Epithelial cell of esophagus (primary cell): Measurements from ENCODE around the gene ARHGEF28.

Source experiments
- DNase-seq: peaks from one replicate; pipeline ENCODE4 v3.0.0; 2010; ENCODE audit warnings: low read depth
- H3K4me3 ChIP-seq: 2 replicates; pipeline ENCODE4 v1.5.1; 2011; ENCODE audit warnings: mild to moderate bottlenecking, low read length, control low read depth
- TF ChIP-seq, protein P1 (sequence below): IDR thresholded peaks from 2 replicates; pipeline ENCODE4 v1.5.1; 2011; ENCODE audit warnings: low read depth, mild to moderate bottlenecking, low read length, control low read depth, inconsistent platforms; ENCODE audit not compliant: insufficient read depth; ENCODE audit errors: missing control alignments

The ARHGEF28 gene

DNA sequence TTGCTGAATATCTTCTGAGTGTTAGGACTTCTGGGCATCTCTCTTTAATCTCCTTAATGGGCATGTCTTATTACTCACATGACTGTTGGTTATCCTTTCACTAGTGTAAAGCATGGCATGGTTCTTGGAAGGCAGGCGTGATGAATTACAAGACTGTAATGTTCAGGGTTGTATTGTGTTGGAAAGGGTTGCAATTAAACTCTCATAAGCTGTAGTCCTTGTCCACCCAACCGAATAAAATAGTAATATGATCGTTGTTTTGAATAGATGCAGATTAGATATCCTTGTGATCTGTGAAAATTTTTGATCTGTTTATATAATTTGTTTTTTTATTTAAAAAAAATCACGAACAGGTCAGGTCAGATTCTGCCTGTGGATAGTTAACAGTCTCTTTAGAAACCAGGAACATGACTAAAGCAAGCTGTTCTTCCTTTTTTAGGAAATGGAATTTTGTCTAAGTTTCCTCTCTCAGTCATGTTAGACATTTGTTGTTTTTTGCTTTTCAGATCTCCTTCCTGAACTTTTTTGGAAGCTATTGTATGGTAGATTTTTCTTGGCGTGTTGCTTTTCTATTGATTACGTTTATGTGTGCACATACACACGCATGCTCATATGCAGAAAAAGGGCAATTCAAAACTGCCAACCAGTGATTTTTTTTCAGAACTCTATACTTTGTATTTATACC, 121.8 kb downstream of the ARHGEF28 start:
- TF ChIP-seq, protein P1, sequence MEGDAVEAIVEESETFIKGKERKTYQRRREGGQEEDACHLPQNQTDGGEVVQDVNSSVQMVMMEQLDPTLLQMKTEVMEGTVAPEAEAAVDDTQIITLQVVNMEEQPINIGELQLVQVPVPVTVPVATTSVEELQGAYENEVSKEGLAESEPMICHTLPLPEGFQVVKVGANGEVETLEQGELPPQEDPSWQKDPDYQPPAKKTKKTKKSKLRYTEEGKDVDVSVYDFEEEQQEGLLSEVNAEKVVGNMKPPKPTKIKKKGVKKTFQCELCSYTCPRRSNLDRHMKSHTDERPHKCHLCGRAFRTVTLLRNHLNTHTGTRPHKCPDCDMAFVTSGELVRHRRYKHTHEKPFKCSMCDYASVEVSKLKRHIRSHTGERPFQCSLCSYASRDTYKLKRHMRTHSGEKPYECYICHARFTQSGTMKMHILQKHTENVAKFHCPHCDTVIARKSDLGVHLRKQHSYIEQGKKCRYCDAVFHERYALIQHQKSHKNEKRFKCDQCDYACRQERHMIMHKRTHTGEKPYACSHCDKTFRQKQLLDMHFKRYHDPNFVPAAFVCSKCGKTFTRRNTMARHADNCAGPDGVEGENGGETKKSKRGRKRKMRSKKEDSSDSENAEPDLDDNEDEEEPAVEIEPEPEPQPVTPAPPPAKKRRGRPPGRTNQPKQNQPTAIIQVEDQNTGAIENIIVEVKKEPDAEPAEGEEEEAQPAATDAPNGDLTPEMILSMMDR = no peak
- no peak overlapping the region for H3K4me3 ChIP-seq
- DNase-seq = no peak

DNA sequence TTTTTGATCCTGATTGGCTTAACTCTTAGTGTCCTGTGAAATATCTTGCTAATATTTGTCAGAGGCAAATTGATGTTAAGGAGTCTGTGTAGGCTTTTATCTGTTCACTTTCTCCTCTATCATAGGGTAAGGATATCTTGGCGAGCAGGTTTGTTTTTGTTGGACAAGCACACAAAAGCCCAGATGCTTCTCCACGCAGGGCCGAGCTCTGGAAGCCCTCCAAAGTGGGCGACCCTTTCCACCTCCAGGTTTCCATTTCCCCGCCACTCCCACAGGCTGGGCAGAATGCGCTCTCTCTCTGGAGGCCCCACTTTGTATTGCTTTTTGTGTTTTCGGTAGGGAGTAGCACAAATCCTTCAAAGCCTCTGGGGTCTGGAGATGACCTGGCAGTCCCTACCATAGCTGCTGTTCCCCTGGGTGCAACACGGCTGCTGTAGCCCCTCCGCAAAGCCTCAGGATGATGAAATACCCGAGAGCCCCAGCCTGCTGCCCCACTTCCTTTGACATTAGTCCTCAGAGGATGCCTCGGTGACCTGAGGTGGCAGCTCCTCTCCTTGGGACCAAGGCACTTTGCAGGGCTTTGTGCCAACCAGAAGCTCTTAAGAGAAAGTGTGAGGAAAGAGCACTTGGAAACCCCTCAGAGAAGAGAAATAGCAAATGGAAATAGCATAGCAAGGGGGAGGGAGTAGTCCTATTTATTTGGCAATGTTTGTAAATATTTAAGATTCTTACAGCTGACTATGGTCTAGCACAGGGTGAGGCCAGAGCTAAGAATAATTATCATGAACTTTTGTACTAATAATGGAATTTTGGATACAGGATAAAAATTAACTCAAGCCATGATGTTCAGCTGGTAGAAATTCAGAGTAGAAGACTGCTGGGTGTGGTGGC, 122.8 kb downstream of the ARHGEF28 start:
- DNase-seq = no peak
- H3K4me3 ChIP-seq = no peak overlapping the region
- TF ChIP-seq, protein P1 = no peak

DNA sequence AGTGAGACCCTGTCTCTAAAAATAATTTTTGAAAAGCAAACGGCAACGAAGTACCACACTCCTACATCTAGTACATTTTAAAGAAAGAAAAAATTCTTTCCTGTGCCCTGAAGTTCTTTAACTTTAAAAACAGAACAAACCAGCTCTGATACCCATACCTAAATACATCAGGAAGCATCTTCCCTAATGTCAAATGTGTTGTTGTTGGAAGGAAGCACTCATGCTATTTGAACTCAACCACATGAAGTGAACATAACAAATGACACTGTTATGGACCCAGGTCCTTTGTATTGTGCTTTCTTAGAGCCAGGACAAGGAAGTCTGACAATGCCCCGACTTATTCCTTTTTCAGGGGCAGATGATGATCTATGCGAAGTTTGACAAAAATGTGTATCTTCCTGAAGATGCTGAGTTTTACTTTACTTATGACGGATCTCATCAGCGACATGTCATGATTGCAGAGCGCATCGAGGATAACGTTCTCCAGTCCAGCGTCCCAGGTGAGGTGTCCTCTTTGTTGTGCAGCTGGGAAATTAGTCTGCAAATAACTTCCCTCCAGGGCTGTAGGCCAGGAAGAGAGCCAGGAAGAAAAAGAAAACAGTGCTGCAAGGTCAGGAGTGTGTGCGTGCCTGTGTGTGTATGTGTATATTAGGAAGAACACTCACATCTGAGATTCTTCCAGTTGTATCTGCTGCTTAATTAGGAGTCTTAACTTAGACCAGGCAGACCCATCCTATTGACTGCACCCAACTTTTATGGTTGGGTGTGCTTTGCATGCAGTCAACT, 123.7 kb downstream of the ARHGEF28 start:
- DNase-seq = no peak
- no peak overlapping the region for H3K4me3 ChIP-seq

DNA sequence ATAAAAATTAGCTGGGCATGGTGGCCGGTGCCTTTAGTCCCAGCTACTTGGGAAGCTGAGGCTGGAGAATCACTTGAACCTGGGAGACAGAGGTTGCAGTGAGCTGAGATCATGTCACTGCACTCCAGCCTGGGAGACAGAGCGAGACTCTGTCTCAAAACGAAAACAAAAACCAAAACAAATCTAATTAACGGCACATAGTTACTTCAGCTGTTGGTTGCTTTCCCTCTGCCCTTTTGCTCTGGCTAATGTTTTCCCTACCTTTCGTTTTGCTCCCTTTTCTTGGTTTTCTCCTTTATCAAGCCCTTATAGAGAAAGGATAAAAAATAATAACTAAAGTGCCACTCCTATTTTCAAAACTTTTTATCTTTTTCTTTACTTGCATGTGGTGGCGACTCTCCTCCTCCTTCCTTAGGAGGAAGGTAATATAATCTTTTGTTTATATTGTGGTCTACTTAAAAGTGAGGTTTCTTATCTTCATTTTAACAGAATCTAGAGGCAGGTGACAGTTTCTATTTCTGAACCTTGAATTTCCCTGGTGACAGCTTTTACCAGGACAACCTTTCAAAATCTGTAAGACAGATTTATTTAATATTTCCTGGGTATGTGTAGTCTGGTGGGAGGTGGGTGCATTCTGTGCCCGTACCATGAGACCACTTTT, 125.4 kb downstream of the ARHGEF28 start:
- TF ChIP-seq, protein P1 = no peak
- no peak for DNase-seq
- H3K4me3 ChIP-seq = no peak overlapping the region

More for the DNA sequence above, 123.7 kb downstream of the ARHGEF28 start:
- TF ChIP-seq, protein P1 = no peak

DNA sequence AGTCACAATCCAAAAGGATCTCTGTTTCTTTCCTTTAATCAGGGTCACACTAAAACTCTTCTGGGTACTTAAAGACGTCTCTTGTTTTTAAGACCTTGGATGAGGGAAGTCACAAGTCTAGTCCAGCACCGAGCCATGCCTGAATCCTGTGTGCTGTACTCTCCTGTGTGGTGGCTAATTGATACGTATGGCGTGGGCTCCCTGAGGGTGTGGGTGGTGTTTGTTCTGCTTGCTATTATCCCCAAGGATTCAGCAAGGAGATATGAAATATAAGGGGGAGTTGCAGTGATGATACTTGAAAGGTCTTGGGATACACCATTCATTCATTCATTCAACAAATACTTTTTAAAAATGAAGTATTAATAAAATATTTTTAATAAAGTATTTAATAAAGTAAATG, 128.3 kb downstream of the ARHGEF28 start:
- TF ChIP-seq, protein P1 = no peak

DNA sequence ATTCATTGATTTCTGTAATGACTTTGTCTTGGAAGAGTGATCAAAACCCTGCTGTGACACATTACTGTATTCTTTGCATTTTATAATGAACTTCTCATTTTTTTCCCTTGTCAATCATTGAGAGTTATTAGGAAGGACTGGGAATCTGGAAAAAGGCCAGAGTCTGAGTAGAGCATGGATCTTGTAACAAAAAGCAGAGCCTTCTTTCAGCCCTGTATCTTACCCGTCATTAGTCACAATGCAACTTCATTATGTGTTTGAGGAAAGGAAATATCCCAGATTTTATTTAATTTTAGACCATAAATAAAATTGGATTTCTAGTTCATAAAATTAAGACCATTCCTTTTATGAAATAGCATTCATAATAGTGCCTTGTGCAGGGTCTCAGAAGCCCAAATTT, 131.4 kb downstream of the ARHGEF28 start:
- no peak for DNase-seq
- no peak overlapping the region for H3K4me3 ChIP-seq
- TF ChIP-seq, protein P1 = no peak

More for the DNA sequence above, 128.3 kb downstream of the ARHGEF28 start:
- no peak overlapping the region for H3K4me3 ChIP-seq
- no peak for DNase-seq
